Measurements from ENCODE around the gene PLPPR3. TPM values are rescaled to one million over a fixed set of nuclear protein-coding genes. Genes with fewer than 3 reads are reported as not detected.
A peak's percentile ranks its signal among the peaks of the same experiment; 100 is the strongest.

The PLPPR3 gene
- total and polyA plus RNA-seq, 9 of the 15 experiments (the other 6 are each of a cell fraction or from before 2014, with no cell fraction given) = 0.01 to 48.2 (median 8.6) TPM

DNA sequence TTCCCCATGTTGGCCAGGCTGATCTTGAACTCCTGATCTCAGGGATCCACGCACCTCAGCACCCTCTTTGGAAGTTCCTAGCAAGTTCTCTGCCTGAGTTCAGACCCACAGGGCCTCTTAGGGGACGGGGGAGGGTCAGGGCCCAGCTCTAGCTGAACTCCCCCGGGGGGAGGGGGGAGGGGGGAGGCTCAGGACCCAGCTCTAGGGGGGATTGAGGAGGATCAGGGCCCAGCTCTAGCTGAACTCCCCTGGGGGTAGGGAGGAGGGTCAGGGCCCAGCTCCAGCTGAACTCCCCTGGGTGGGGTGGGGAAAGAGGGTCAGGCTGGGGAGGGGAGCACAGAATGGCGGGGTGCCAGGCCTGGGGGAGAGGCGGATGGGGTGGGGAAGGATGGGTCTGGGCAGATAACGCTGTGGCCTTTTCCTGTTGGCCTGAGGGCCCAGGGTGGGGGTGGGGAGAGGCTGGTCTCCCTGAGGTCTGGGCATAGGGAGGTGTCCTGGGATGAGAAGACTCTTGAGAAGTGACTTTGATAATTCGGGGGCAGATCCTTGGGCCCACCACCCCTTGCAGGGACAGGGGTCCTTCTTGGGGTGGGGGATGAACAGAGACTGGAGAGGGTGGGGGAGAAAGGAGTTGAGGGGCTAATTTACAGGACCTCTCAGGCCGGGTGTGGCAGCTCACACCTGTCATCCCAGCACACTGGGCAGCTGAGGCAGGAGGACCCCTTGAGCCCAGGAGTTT, 30.0 kb downstream of the PLPPR3 start (continued):
- TF ChIP-seq ZBTB11 (CRISPR knock-in tag; IDR thresholded peaks at IDR 0.05) (peak in 1 of 3 experiments; percentile 59; a peak in 1 of 6 replicates), ZNF121 (CRISPR knock-in tag; conservative IDR thresholded peaks at IDR 0.05) (no peak), EZH2 (IDR thresholded peaks at IDR 0.05; ENCODE audit: borderline replicate concordance, low read depth, low read length) (no peak), MAFF (IDR thresholded peaks at IDR 0.05; ENCODE audit: low read length) (no peak), ZBTB9 (CRISPR knock-in tag; IDR thresholded peaks at IDR 0.05) (no peak), EHMT2 (IDR thresholded peaks at IDR 0.05) (no peak), SMAD1 (IDR thresholded peaks at IDR 0.05; ENCODE audit: low read depth, low read length, partially characterized antibody) (no peak), ZNF639 (CRISPR knock-in tag; conservative IDR thresholded peaks at IDR 0.05 in 1 of 2, IDR thresholded peaks at IDR 0.05 in 1 of 2) (no peak), BCLAF1 (IDR thresholded peaks at IDR 0.05; ENCODE audit: borderline replicate concordance in 1 of 2, control insufficient read depth in 1 of 2, low read depth in 2 of 2, low read length in 1 of 2) (no peak)
- TF ChIP-seq, protein P1, sequence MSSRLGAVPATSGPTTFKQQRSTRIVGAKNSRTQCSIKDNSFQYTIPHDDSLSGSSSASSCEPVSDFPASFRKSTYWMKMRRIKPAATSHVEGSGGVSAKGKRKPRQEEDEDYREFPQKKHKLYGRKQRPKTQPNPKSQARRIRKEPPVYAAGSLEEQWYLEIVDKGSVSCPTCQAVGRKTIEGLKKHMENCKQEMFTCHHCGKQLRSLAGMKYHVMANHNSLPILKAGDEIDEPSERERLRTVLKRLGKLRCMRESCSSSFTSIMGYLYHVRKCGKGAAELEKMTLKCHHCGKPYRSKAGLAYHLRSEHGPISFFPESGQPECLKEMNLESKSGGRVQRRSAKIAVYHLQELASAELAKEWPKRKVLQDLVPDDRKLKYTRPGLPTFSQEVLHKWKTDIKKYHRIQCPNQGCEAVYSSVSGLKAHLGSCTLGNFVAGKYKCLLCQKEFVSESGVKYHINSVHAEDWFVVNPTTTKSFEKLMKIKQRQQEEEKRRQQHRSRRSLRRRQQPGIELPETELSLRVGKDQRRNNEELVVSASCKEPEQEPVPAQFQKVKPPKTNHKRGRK (tag; IDR thresholded peaks at IDR 0.05) = no peak
- TF ChIP-seq, protein P2, sequence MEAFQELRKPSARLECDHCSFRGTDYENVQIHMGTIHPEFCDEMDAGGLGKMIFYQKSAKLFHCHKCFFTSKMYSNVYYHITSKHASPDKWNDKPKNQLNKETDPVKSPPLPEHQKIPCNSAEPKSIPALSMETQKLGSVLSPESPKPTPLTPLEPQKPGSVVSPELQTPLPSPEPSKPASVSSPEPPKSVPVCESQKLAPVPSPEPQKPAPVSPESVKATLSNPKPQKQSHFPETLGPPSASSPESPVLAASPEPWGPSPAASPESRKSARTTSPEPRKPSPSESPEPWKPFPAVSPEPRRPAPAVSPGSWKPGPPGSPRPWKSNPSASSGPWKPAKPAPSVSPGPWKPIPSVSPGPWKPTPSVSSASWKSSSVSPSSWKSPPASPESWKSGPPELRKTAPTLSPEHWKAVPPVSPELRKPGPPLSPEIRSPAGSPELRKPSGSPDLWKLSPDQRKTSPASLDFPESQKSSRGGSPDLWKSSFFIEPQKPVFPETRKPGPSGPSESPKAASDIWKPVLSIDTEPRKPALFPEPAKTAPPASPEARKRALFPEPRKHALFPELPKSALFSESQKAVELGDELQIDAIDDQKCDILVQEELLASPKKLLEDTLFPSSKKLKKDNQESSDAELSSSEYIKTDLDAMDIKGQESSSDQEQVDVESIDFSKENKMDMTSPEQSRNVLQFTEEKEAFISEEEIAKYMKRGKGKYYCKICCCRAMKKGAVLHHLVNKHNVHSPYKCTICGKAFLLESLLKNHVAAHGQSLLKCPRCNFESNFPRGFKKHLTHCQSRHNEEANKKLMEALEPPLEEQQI (IDR thresholded peaks at IDR 0.05) = no peak

Measured in K562 (cell line).